HG02852 (cell line): ENCODE data around the gene MTF1.
"Not testable (repeated sequence)": the region's sequence is repeated elsewhere in the genome, so short reads cannot be mapped to it uniquely, and the experiment has no call there.

Experiments used
- ATAC-seq: cut with Tn5 transposase; IDR thresholded peaks from one replicate; pipeline ENCODE4 v1.9.1; 2021; ENCODE audit warnings: mild to moderate bottlenecking, moderate library complexity; ENCODE audit not compliant: unreplicated experiment

Gene MTF1

DNA sequence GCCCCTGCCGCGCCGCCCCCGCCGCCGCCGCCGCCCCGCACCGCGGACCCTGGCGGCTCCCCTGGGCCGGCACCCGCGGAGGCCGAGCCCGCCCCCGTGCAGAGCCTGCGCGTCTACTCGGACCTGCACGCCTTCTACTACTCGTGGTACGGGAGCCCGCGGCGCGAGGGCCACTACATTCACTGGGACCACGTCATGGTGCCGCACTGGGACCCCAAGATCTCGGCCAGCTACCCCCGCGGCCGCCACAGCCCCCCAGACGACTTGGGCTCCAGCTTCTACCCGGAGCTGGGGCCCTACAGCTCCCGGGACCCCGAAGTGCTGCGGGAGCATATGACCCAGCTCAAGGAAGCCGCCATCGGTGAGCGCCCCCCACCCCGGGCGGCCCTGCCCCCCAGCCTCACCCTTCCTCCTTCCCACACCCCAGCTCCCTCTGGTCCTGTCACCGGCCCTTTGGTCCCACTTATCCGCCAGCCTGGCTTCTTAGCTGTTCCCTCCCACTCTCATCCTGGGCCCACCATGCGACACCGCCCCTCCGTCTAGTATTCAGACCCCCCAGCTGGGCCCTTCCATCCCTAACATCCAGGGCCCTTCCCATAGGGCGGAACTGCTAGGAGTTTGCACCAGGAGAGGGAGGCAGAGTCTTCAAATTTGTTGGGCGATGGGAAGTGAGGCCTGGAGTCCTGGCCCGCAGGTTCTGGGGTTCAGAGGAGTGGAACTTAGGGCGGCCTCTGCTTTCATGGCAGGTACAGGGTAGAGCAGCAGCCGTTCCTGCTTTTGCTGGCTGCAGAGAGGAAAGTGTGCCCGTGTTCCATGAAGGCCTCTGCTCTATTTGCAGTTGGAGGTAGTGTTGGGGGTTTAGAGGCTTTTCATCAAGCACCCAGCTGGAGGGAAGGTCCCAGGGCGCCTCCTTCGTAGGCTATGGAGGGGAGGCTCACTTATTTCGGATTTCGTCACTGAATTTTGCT, 64.7 kb downstream of the MTF1 start:
- ATAC-seq: peak; percentile 29

DNA sequence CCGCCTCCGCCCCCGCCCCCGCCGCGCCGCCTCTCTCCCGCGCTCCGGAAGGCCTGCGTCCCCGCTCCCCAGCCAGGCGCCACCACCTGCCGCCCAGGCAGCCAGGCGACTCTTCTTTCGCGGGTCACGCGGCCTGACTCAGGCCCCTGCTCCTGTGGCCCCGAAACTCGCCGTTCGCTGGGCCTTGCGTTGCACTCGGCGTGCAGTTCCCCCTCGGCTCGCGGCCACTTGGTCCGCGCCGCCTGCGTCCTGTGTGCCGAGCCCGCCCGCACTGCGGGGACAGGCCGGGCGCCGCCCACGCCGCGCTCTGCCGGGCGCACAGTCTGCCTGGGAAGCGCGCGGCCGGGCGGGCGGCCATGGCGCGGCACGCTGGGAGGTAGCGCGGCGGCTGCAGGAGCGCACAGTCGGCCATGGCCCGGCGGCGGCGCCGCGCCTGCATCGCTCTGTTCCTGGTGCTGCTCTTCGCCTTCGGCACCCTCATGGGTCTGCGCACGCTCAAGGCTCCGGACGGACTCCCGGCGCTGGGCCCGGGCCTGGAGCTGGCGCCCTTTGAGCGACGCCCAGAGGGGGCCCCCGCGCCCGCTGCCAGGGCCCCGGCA, 65.5 kb downstream of the MTF1 start, which contains the start of gene MANEAL:
MANEAL (plus strand) TSS at position 75 of the 599 bp plus-strand sequence; CDS start at position 411, 336 bp downstream.
- peak; percentile 63 for ATAC-seq

DNA sequence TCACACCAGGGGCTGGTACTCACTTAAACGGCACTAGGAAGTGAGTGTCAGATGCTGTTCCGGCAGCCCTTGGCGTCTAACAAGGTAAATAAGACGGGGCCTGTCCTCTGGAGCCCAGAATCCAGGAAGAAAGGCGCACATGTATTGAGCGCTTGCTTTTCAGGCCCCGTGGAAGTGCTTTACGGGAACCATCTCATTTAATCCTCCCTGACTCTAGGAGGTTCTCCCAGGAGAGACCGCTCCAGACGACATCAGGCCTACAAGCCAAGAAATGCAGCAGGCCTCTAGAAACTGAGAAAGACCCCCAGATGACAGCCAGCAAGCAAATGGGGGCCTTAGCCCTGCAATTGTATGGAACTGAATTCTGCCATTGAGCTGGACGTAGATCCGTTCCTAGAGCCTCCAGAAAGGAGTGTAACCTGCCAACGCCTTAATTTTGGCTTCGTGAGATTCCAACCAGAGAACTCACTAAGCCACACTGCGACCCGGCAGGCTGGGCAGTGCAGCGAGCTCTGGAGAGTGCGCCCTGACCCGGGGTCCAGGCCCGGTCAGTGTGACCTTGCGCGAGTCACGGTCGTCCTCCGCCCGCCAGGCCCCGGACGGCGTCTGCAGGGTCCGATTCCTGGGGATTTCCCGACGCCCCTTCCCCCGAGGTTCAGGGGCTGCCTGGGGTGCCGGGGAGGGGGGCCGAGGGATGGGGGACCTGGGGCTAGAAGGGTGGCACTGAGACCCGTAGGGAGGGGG, 66.3 kb downstream of the MTF1 start:
- ATAC-seq: no peak

DNA sequence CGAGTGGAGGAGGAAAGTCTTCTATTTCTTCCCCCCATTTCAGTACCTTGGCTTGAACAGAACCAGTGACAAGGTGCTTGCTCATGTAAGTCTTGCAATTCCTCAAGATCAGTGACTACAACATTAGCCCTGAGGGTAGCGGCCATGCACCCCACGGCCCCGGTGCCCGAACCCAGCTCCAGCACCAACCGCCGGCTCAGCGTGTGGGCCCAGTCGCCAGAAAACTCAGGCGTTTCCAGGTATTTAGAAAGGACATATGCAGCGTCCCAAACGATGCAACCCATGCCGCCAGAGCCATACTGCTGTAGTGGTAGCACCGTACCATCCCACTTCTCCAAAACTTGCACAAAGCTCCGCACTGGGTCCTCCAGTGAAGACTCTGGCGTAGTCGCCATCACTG, 76.9 kb downstream of the MTF1 start:
- ATAC-seq: no peak

DNA sequence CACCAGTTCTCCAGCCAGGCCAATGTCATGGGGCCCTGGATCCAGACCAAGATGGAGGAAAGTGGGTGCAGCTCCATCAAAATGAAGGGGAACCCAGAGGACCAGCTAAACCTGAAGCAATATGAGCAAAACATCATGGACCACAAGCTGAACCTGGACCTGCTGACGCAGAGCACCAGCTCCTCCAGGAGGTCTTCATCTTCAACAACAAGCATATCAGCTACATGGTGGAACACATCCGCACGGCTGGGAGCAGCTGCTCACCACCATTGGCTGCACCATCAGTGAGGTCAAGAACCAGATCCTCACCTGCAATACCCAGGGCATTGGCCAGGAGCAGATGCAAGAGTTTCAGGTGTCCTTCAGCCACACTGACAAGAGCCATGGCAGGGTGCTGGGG, 80.7 kb downstream of the MTF1 start:
- ATAC-seq: no peak

DNA sequence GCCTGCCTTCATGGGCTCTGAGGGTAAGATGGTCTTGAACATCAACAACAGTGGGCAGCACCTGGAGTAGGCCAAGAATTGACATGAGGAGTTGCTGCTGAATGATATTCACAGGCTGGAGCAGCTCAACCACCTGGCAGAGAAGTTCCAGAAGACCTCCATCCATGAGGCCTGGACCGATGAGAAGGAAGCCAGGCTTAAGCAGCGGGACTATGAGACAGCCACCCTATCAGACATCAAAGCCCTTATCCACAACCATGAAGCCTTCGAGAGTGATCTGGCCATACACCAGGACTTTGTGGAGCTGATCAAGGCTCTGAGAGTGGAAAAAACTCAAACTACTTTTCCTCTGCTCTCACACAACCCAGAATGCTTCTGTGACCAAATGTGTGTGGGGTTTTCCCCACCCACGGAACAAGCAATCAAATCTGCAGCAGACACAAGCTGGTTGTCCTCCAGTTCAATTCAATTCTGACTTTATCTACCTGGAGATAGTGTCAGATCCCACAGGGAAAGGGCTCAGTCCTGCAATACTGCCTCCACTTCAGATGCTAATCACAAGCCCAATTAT, 82.4 kb downstream of the MTF1 start:
- no peak for ATAC-seq

DNA sequence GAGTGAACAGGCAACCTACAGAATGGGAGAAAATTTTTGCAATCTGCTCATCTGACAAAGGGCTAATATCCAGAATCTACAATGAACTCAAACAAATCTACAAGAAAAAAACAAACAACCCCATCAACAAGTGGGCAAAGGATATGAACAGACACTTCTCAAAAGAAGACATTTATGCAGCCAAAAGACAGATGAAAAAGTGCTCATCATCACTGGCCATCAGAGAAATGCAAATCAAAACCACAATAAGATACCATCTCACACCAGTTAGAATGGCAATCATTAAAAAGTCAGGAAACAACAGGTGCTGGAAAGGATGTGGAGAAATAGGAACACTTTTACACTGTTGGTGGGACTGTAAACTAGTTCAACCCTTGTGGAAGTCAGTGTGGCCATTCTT, 88.0 kb downstream of the MTF1 start:
- ATAC-seq: not testable (repeated sequence)

DNA sequence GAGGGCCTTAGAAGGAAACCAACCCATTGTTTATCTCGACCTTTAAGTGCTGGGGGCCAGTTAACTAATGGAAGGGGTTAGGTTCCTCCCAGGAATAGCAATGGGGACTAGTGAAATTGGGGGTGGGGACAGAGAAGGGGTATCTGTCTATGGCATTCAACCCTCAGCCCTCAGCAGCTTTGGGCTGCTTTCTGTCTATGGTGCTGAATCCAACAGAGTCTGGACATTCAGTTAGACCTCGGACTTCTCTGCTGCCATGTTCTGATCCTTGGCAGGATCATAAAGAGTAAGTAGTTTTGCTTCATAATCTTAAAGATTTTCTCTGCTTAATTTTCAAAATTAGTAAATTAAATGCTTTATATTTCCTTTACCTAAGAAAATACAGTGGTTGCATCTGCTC, 91.9 kb downstream of the MTF1 start:
- no peak for ATAC-seq

DNA sequence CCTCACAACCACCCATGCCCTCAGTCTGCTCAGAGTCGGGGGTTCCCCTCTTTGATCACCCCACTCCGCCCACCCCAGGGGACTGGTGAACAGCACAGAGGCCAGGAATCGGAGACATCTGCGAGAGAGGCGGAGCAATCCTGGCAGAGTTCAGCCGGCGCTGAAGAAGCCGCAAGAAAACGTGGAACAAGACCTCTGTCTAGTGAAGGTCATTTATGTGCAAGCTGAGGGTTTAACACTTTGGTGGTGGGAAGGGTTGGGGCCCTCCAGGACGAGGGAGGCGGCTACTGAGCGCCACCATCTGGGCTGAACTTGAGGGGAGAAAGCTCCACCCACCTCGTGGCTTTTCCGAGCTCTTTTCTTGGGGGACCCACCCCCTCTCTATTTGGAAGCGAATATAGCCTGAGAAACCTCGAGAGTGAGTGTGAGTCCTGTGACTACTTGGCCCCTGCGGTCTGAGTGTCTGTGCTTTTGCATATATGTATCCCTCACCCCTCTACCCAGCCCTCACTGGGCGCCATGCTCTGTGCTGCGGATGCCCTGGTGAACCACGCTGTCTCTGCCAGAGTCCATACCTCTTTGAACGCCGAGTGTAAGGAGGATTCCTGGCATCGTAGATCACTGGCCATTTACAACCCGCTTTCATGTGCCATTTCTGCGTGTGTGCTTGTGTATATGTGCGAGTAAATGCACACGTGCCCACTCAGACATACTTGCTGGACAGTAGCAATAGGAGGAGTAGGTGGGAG, 93.3 kb downstream of the MTF1 start:
- ATAC-seq: no peak

DNA sequence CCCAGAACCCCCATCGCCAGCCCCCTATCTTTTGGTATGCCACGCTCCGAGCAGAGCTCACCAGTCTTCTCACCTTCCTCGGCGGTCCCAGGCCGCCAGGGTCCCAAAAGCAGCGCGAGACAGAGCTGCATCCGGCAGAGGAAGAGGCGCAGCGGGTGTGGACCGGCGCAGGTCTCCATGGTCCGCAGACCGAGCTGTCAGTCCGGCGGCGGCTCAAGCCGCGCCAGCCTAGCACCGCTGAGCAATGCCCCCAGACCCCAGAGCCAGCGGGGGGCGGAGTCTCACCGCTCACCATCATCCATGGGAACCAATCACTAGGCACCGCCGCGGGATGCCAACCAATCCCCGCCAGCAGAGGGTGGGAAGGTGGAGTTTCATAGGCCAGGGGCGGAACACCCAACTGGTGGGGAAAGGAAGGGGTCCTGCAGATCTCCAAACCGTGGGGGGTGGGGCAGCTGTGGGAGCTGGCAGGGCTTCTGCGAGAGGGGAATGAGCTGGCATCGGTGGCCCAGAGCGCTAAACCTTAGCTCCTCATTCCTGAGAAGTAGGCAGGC, 94.4 kb downstream of the MTF1 start, which contains the start of gene EPHA10:
EPHA10 (minus strand) TSS at position 233 of the 554 bp plus-strand sequence; CDS start at position 179, 54 bp downstream.
- ATAC-seq: no peak

DNA sequence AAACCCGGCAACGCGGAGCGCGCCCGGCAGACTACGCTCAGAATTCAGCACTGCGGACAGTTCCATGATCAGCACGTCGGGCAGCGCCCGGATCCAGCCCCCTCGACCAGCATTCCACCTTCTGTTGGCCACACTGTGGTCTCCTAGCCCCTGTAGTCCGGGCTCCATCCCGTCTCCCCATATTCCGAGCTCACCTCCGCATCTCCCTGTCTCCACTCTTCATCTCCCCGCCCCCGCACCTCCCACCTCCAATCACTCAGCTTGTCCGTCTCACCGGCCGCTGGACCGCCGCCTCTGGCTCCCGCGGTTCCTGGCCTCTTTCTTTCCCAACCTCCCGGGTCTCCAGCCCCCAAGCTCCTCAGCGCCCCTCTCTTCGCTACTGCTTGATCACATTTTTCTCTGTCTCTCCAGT, 95.0 kb downstream of the MTF1 start:
- no peak for ATAC-seq

DNA sequence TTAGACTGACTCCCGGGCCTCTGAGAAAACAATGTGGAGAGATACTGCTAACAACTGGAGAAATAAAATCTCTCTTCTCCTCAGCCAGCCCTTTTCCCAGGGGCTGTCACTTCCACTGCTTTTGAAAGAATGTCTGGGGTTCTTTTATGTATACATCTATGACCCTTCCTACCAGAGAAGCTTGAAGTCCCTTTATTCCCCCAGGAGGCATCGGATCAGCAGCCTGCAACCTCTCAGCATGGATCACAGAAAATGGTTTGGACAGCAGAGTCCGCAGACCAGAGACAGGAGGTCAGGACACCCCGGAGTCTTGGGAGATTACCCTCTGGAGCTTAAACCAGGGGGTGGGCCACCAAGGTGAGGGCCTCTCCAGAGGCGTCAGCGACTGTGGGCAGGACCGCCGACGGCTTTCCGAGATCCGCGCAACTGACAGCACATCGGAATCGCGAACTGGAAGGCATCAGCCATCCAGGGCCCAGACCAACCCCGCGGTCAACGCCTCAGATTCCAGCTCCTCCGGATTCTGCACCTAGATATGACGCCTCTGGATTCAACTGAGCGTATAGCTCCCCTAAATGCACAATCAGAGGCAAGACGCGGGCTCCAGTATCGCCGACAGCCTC, 95.5 kb downstream of the MTF1 start:
- no peak for ATAC-seq

DNA sequence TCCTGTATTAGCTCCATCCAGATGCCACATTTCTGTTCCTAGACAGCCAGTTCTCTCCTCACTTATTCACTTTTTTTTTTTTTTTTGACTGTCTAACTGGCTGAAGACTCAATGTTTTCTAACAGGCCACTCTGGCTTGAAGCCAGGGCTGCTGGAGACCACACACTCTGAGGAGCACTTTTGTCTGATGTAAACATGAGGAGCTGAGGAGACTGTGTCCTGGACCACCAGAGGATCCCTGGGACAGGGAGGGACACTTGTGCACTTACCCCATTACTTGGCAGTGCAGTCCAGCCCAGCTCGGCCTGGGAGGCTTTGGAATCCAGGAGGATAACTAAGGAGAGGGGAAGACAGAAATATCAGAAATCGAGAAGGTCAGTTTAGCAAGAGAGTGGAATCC, 96.9 kb downstream of the MTF1 start:
- no peak for ATAC-seq

DNA sequence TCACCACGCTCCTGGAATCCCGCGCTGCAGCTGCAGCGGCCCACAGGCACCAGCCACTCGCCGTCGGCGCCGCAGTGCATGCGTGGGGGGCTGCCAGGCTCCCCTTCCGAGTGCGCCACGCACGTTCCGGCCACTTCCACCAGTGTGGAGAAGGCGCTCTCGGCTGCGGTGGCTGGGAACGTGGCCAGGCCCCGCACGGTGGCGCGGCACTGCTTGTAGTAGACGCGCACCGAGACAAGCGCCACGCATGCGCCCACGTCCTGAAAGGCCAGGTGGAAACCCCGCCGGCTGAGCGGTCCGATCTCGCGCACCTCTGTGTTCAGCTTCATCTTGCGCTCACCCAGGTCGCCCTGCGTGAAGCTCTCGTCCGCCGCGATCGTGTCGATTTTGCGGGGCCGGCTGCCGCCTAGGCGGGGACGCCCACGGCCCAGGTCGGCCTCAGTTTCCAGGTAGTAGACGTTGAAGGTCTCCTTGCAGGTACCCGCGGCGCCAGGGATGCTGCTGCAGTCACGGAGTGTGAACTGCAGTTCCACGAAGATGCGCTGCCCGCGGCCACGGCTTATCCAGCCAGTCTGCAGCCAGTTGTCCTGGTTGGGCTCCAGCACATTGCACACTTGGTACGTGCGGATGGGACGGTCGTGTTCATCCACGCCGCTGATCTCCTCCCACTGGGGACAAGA, 97.8 kb downstream of the MTF1 start:
- ATAC-seq: no peak
